ENCODE measurements around the gene RFXAP. TPM values are rescaled to one million over a fixed set of nuclear protein-coding genes. Genes with fewer than 3 reads are reported as not detected.

RFXAP gene
- total RNA-seq, 1 experiment from 2014 or later = 9.2 TPM

DNA sequence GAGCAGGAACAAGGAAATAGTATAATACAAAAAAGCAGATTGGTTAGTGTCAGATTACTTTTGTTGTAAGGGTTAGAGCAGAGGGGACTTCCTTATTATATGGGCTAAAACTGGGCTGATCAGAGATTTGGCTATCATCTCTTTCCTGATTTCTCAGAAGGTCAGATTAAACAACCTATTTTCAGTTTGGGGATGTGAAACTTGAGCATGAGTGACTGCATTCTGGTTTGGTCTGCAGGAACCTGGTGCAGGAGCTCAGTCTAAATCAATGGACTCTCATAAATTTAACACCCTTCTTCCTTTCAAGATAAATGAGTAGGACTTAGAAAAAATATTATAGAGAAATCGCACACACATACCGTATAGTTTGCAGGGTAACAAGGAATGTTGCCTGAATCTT lies 12.9 kb upstream of the RFXAP start:
- no peaks in the 10 kb centered on the region for H3K9me3 Mint-ChIP-seq
- H3K36me3 Mint-ChIP-seq = no peaks in the 10 kb centered on the region
- DNase-seq (ENCODE audit: low spot score) = no peak
- ChIA-PET POLR2A (interaction anchor here (0.6 kb wide), 1 partner anchor 409 kb away, joined by 3 read pairs; no protein-coding TSS in a partner anchor), CTCF (no interaction called here)
- H3K4me1 Mint-ChIP-seq = peaks cover 6% of the 10 kb centered on the region
- H3K4me3 Mint-ChIP-seq = no peak overlapping the region
- H3K27me3 Mint-ChIP-seq (ENCODE audit: low read depth) = no peaks in the 10 kb centered on the region; the same call in 1 of the 2 replicates
- no peak overlapping the region for H3K27ac Mint-ChIP-seq
- TF ChIP-seq NFYB (CRISPR knock-in tag; conservative IDR thresholded peaks at IDR 0.05; ENCODE audit: low read depth) = no peak
- TF ChIP-seq, protein P1, sequence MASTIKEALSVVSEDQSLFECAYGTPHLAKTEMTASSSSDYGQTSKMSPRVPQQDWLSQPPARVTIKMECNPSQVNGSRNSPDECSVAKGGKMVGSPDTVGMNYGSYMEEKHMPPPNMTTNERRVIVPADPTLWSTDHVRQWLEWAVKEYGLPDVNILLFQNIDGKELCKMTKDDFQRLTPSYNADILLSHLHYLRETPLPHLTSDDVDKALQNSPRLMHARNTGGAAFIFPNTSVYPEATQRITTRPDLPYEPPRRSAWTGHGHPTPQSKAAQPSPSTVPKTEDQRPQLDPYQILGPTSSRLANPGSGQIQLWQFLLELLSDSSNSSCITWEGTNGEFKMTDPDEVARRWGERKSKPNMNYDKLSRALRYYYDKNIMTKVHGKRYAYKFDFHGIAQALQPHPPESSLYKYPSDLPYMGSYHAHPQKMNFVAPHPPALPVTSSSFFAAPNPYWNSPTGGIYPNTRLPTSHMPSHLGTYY (CRISPR knock-in tag; IDR thresholded peaks at IDR 0.05) = no peak
- TF ChIP-seq, protein P2, sequence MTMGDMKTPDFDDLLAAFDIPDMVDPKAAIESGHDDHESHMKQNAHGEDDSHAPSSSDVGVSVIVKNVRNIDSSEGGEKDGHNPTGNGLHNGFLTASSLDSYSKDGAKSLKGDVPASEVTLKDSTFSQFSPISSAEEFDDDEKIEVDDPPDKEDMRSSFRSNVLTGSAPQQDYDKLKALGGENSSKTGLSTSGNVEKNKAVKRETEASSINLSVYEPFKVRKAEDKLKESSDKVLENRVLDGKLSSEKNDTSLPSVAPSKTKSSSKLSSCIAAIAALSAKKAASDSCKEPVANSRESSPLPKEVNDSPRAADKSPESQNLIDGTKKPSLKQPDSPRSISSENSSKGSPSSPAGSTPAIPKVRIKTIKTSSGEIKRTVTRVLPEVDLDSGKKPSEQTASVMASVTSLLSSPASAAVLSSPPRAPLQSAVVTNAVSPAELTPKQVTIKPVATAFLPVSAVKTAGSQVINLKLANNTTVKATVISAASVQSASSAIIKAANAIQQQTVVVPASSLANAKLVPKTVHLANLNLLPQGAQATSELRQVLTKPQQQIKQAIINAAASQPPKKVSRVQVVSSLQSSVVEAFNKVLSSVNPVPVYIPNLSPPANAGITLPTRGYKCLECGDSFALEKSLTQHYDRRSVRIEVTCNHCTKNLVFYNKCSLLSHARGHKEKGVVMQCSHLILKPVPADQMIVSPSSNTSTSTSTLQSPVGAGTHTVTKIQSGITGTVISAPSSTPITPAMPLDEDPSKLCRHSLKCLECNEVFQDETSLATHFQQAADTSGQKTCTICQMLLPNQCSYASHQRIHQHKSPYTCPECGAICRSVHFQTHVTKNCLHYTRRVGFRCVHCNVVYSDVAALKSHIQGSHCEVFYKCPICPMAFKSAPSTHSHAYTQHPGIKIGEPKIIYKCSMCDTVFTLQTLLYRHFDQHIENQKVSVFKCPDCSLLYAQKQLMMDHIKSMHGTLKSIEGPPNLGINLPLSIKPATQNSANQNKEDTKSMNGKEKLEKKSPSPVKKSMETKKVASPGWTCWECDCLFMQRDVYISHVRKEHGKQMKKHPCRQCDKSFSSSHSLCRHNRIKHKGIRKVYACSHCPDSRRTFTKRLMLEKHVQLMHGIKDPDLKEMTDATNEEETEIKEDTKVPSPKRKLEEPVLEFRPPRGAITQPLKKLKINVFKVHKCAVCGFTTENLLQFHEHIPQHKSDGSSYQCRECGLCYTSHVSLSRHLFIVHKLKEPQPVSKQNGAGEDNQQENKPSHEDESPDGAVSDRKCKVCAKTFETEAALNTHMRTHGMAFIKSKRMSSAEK (CRISPR knock-in tag; IDR thresholded peaks at IDR 0.05; ENCODE audit: borderline replicate concordance) = no peak
- no peak for TF ChIP-seq ETV6 (CRISPR knock-in tag; IDR thresholded peaks at IDR 0.05)
- no peak for TF ChIP-seq TP53 (CRISPR knock-in tag; IDR thresholded peaks at IDR 0.05)
- no peak for ATAC-seq

DNA sequence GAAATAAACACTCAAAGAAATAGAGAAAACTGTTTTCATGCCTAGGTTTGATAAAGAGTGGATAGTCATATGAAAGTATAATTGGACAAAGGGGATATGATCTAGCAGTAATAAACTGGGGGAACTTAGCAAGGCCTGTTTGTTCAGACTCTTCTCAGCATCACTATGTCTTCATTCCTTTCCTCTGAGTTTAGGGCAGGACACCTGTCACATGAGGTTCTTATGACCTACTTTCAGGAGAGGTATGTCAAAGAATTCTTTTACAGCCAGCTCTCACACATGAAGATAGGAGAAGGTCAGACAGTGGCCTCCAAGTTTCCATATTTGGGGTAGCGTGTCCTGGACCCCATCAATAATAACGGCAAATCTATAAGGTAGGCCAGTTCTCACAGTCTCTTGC lies 11.4 kb upstream of the RFXAP start:
- DNase-seq (ENCODE audit: low spot score) (no peak), ATAC-seq (no peak)
- H3K4me3 Mint-ChIP-seq = no peak overlapping the region
- H3K27me3 Mint-ChIP-seq (ENCODE audit: low read depth) = no peaks in the 10 kb centered on the region; the same call in 1 of the 2 replicates
- no peaks in the 10 kb centered on the region for H3K9me3 Mint-ChIP-seq
- POLR2A ChIA-PET = no interaction called here
- no peak overlapping the region for H3K27ac Mint-ChIP-seq
- CTCF ChIA-PET = no interaction called here
- peaks cover 4% of the 10 kb centered on the region for H3K4me1 Mint-ChIP-seq
- H3K36me3 Mint-ChIP-seq = no peaks in the 10 kb centered on the region
- TF ChIP-seq, protein P3, sequence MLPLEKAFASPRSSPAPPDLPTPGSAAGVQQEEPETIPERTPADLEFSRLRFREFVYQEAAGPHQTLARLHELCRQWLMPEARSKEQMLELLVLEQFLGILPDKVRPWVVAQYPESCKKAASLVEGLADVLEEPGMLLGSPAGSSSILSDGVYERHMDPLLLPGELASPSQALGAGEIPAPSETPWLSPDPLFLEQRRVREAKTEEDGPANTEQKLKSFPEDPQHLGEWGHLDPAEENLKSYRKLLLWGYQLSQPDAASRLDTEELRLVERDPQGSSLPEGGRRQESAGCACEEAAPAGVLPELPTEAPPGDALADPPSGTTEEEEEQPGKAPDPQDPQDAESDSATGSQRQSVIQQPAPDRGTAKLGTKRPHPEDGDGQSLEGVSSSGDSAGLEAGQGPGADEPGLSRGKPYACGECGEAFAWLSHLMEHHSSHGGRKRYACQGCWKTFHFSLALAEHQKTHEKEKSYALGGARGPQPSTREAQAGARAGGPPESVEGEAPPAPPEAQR (CRISPR knock-in tag; IDR thresholded peaks at IDR 0.05) = no peak
- TF ChIP-seq, protein P4, sequence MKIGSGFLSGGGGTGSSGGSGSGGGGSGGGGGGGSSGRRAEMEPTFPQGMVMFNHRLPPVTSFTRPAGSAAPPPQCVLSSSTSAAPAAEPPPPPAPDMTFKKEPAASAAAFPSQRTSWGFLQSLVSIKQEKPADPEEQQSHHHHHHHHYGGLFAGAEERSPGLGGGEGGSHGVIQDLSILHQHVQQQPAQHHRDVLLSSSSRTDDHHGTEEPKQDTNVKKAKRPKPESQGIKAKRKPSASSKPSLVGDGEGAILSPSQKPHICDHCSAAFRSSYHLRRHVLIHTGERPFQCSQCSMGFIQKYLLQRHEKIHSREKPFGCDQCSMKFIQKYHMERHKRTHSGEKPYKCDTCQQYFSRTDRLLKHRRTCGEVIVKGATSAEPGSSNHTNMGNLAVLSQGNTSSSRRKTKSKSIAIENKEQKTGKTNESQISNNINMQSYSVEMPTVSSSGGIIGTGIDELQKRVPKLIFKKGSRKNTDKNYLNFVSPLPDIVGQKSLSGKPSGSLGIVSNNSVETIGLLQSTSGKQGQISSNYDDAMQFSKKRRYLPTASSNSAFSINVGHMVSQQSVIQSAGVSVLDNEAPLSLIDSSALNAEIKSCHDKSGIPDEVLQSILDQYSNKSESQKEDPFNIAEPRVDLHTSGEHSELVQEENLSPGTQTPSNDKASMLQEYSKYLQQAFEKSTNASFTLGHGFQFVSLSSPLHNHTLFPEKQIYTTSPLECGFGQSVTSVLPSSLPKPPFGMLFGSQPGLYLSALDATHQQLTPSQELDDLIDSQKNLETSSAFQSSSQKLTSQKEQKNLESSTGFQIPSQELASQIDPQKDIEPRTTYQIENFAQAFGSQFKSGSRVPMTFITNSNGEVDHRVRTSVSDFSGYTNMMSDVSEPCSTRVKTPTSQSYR (CRISPR knock-in tag; IDR thresholded peaks at IDR 0.05) = no peak
- TF ChIP-seq IRF2 (CRISPR knock-in tag; IDR thresholded peaks at IDR 0.05; ENCODE audit: borderline replicate concordance, low read depth) = no peak
- TF ChIP-seq ZNF138 (CRISPR knock-in tag; conservative IDR thresholded peaks at IDR 0.05) = no peak
- TF ChIP-seq MYBL2 (CRISPR knock-in tag; IDR thresholded peaks at IDR 0.05) = no peak
- no peak for TF ChIP-seq ATF1 (CRISPR knock-in tag; IDR thresholded peaks at IDR 0.05)
- TF ChIP-seq, protein P5, sequence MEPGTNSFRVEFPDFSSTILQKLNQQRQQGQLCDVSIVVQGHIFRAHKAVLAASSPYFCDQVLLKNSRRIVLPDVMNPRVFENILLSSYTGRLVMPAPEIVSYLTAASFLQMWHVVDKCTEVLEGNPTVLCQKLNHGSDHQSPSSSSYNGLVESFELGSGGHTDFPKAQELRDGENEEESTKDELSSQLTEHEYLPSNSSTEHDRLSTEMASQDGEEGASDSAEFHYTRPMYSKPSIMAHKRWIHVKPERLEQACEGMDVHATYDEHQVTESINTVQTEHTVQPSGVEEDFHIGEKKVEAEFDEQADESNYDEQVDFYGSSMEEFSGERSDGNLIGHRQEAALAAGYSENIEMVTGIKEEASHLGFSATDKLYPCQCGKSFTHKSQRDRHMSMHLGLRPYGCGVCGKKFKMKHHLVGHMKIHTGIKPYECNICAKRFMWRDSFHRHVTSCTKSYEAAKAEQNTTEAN (CRISPR knock-in tag; IDR thresholded peaks at IDR 0.05) = no peak
- no peak for TF ChIP-seq ZNF416 (CRISPR knock-in tag; IDR thresholded peaks at IDR 0.05)
- TF ChIP-seq CREM (CRISPR knock-in tag; IDR thresholded peaks at IDR 0.05) = no peak
- no peak for TF ChIP-seq KAT7 (CRISPR knock-in tag; IDR thresholded peaks at IDR 0.05; ENCODE audit: borderline replicate concordance)
- no peak for TF ChIP-seq FOXP1 (CRISPR knock-in tag; IDR thresholded peaks at IDR 0.05; ENCODE audit: borderline replicate concordance)
- TF ChIP-seq, protein P6, sequence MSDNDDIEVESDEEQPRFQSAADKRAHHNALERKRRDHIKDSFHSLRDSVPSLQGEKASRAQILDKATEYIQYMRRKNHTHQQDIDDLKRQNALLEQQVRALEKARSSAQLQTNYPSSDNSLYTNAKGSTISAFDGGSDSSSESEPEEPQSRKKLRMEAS (CRISPR knock-in tag; IDR thresholded peaks at IDR 0.05) = no peak
- TF ChIP-seq, protein P7, sequence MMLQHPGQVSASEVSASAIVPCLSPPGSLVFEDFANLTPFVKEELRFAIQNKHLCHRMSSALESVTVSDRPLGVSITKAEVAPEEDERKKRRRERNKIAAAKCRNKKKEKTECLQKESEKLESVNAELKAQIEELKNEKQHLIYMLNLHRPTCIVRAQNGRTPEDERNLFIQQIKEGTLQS (CRISPR knock-in tag; conservative IDR thresholded peaks at IDR 0.05) = no peak
- no peak for TF ChIP-seq JUN (CRISPR knock-in tag; IDR thresholded peaks at IDR 0.05)
- TF ChIP-seq, protein P8, sequence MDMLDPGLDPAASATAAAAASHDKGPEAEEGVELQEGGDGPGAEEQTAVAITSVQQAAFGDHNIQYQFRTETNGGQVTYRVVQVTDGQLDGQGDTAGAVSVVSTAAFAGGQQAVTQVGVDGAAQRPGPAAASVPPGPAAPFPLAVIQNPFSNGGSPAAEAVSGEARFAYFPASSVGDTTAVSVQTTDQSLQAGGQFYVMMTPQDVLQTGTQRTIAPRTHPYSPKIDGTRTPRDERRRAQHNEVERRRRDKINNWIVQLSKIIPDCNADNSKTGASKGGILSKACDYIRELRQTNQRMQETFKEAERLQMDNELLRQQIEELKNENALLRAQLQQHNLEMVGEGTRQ (CRISPR knock-in tag; IDR thresholded peaks at IDR 0.05) = no peak
- no peak for TF ChIP-seq FOXK1 (CRISPR knock-in tag; IDR thresholded peaks at IDR 0.05)
